ENCODE results near the gene CAMK1D.

DNA sequence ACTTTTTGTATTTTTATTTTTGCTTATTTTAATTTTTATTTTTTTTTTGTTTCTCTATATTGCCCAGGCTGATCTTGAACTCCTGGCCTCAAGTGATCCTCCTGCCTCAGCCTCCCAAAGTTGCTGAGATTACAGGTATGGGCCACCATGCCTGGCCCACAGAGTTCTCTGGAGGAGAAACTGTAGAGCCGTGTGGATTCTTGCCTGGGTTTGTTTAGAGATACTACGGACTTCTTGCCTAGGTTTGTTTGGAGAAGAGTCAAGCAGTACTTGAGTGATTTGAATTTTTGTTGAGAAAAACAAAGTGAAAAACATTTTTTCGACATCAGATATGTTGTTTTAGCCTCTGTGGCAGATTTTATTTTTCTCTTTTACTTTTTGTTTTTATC, 99.0 kb downstream of the CAMK1D start:
- TF ChIP-seq, protein P1, sequence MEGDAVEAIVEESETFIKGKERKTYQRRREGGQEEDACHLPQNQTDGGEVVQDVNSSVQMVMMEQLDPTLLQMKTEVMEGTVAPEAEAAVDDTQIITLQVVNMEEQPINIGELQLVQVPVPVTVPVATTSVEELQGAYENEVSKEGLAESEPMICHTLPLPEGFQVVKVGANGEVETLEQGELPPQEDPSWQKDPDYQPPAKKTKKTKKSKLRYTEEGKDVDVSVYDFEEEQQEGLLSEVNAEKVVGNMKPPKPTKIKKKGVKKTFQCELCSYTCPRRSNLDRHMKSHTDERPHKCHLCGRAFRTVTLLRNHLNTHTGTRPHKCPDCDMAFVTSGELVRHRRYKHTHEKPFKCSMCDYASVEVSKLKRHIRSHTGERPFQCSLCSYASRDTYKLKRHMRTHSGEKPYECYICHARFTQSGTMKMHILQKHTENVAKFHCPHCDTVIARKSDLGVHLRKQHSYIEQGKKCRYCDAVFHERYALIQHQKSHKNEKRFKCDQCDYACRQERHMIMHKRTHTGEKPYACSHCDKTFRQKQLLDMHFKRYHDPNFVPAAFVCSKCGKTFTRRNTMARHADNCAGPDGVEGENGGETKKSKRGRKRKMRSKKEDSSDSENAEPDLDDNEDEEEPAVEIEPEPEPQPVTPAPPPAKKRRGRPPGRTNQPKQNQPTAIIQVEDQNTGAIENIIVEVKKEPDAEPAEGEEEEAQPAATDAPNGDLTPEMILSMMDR (IDR thresholded peaks at IDR 0.05; ENCODE audit: low read length): no peak
- TF ChIP-seq EZH2 (optimal IDR thresholded peaks at IDR 0.05; ENCODE audit: low read depth, low read length) (no peak), EZH2phosphoT487 (IDR thresholded peaks at IDR 0.05; ENCODE audit: low read length) (no peak)
